ENCODE measurements around the gene SPIRE1.
"Not testable (repeated sequence)": the region's sequence is repeated elsewhere in the genome, so short reads cannot be mapped to it uniquely, and the experiment has no call there.

SPIRE1 gene

DNA sequence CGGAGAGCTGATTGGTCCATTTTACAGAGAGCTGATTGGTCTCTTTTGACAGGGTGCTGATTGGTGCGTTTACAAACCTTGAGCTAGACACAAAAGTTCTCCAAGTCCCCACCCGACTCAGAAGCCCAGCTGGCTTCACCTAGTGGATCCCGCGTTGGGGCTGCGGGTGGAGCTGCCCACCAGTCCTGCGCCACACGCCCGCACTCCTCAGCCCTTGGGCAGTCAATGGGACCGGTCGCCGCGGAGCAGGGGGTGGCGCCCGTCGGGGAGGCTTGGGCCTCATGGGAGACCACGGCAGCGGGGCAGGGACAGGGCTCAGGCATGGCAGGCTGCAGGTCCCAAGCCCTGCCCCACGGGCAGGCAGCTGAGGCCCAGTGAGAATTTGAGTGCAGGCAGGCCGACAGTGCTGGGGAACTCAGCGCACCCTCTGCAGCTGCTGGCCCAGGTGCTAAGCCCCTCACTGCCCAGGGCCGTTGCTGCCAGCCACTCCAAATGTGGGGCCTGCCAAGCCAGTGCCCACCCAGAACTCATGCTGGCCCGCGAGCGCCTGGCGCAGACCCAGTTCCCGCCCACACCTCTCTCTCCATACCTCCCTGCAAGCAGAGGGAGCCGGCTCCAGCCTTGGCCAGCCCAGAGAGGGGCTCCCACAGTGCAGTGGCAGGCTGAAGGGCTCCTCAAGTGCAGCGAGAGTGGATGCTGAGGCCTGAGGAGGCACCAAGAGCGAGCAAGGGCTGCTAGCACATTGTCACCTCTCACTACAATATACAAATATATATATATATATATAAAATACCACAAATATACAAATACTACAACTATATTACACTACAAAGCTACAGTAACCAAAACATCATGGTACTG is 100.7 kb downstream of the SPIRE1 start:
- DNase-seq (ENCODE audit: low read depth in 1 of 2, low spot score in 1 of 2), result no peak

DNA sequence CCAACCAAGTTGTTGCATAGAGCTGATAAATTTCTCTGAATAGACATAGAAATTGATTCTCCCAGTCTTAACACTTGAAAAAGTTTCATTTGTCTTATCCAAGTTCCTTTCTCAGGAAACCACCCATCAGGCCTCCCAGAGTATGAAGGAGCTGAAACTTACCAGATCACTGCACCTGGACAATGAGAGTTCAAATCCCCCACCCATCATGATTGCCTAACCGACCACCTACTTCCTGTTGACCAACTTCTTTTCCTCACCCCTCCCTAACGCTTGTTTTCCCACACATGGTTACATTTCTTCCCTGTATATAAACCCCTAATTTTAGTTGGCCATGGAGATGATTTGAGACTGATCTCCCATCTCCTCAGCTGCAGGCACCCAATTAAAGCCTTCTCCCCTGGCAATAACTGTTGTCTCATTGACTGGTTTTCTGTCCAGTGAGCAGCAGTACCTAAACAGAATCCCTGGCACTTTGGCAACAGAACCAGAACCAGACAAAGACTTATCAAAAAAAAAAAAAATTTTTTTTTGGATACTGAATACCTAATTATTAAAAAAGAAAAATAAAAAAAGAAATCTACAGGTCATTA is 103.0 kb downstream of the SPIRE1 start:
- no peak for DNase-seq (ENCODE audit: low read depth in 1 of 2, low spot score in 1 of 2)

DNA sequence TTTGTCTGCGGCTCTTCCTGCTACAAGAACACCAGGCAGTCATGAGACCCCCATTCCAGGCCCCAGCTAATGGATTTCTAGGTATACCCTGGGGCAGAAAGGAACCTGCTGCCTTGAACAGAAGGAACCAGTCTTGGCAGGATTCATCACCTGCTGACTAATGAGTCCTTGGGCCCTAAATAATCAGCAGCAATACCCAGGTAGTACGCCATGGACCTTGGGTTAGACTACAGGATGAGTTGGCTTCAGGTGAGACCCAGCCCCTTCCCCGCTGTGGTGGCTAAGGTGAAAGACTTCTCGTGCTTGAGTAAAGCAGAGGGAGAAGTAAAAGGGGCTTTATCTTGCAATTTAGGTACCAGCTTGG is 105.0 kb downstream of the SPIRE1 start:
- DNase-seq (ENCODE audit: low read depth in 1 of 2, low spot score in 1 of 2), result no peak

DNA sequence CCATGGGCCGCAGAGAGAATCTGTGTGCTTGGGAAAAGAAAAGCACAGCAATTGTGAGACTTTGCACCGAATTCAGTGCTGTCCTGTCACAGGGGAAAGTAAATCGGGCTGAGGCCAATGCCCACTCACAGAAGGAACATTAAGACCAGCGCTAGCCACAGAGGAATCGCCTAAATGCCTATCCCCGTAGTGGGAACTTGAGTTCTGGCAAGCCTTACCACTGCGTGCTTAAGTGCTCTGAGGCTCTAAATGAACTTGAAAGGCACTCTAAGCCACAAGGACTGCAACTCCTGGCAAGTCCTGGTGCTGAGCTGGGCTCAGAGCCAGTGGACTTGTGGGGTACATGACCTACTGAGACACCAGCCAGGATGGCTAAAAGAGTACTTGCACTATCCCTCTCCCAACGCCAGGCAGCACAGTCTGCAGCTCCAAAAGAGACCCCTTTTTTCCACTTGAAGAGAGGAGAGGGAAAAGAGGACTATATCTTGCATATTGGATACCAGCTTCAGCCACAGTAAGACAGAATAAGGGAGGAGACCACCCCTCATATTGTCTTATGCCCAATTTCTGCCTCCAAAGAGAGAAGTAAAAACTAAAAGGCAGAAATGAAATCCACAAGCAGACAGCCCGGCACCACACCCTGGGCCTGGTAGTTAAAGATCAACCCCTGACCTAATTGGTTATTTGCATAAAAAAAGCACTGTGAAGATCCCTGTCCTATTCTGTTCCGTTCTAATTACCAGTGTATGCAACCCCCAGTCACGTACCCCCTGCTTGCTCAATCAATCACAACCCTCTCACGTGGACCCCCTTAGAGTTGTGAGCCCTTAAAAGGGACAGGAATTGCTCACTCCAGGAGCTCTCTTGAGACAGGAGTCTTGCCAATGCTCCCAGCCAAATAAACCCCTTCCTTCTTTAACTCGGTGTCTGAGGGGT is 105.7 kb downstream of the SPIRE1 start:
- DNase-seq (ENCODE audit: low read depth in 1 of 2, low spot score in 1 of 2), result not testable (repeated sequence)

DNA sequence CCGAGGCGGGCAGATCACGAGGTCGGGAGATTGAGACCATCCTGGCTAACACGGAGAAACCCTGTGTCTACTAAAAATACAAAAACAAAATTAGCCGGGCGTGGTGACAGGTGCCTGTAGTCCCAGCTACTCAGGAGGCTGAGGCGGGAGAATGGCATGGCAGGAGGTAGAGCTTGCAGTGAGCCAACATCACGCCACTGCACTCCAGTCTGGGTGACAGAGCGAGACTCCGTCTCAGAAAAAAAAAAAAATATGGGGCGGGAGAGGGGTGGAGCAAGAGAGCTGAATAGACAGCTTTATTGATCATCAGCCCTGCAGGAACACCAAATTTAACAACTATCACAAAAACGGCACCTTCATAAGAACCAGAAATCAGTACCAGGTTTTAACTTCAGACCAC is 106.4 kb downstream of the SPIRE1 start:
- not testable (repeated sequence) for DNase-seq (ENCODE audit: low read depth in 1 of 2, low spot score in 1 of 2)

DNA sequence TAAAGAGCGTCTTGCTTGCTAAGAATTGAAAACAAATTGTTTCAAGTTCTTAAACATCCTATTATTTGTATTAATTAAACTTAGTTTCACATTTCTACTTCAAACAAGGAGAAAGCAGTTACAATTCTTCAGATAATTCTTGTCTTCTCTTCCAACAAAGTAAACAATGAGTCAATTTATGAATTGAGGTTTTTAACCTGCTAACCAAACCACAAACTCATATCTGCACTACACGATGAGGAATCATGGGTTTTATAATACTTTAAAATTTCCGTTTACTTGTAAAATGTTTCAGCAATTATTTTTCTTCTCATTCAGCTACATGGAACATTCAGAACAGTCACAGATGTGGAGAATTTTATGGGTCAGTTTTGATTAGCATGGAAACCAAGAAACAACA is 114.2 kb downstream of the SPIRE1 start:
- no peak for DNase-seq (ENCODE audit: low read depth in 1 of 2, low spot score in 1 of 2)

DNA sequence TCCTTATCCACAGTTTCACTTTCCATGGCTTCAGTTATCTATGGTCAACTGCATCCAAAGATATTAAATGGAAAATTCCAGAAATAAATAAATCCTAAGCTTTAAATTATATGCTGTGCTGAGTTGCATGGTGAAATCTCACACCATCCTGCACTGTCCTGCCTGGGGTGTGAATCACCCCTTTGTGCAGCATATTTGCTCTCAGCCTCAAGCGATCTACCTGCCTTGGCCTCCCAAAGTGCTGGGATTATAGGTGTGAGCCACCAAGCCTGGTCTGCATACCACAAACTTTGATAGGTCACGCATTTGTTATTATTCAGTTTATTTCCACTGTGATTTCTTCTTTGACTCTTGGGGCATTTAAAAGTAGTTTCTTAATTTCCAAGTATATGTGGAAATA is 117.2 kb downstream of the SPIRE1 start:
- no peak for DNase-seq (ENCODE audit: low read depth in 1 of 2, low spot score in 1 of 2)

DNA sequence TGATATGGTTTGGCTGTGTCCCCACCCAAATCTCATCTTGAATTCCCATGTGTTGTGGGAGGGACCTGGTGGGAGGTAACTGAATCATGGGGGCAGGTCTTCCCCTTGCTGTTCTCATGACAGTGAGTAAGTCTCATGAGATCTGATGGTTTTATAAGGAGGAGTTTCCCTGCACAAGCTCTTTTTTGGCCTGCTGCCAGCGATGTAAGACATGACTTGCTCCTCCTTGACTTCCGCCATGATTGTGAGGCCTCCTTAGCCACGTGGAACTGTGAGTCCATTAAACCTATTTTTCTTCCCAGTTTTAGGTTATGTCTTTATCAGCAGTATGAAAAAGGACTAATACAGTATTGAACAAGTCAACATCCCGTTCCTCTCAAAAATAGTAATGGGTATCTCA is 118.7 kb downstream of the SPIRE1 start:
- DNase-seq (ENCODE audit: low read depth in 1 of 2, low spot score in 1 of 2), result not testable (repeated sequence)

DNA sequence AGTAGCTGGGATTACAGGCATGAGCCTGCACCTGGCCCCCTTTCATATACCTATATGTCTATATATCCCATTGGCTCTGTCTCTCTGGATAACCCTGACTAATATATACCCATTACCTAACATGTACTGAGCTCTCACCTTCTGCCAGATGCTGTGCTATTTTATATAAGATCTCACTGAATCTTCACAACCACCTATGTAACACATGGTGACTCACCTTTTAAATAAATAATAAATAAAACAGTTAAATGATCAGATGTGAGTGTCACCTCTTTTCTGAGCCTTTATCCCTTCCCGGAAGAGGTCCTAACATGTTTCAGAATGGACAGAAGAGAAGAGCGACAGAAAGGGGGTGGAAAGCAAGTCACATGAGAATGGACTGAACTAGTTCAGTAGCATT is 123.1 kb downstream of the SPIRE1 start:
- DNase-seq (ENCODE audit: low read depth in 1 of 2, low spot score in 1 of 2), result no peak

DNA sequence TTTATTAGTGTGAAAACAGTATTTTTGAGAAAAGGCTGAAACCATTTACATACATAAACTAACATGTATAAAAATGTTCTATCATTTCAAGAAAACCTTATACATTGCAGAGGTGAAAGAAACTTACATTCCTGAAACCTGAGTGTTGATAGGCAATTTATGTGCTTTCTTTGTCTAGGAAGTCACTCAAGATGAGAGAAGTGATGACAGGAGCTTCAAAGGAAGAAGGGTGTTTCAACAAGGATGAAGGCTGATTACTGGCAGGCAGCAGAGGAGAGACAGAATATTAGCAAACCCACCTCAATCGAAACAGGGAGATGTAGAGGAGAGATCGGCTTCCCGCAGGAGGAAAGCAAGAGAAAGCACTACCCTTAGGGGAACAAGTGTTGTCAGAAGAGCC is 125.2 kb downstream of the SPIRE1 start:
- DNase-seq (ENCODE audit: low read depth in 1 of 2, low spot score in 1 of 2), result no peak

DNA sequence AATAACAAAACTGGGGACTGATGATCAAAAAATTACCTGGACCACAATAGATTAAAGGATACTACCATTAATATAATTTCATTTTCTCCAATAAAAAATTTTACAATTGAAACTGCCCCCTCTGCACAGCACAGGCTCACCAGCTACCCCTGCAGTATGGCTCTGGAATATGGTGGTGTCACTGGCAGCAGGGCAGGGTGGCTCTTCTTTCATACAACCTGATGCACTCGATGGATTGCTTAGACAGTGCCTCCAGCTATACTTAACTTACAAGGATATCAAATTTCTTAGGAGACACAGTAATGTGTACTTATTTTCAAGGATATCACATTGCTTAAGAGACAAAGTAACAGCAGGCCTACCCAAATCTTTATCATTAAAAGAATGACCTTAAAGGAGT is 126.2 kb downstream of the SPIRE1 start:
- DNase-seq (ENCODE audit: low read depth in 1 of 2, low spot score in 1 of 2), result no peak

DNA sequence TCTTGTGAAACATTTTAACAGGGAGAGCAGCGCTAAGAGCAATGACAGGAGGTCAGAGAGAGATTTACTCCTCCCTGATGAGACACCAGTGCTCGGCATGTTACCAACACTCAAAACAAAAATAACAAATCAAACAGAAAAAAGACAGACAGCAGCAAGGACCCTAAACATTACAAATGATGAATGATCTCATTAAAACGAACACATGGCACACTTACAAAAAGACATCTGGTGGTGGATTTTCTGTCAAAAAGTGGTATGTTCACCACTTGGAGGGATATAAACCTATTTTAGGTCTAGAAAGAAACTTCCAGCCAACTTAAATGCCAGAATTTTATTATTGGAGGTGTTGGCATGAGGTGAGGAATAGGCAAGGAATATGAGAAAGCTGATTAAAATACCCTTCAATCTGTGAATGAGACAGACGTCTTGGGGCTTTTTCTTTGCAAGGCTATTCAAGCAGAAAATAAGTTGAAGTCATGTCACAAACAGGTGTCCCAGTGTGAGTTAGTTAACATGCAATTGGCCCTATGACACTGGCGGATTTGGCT is 137.4 kb downstream of the SPIRE1 start:
- DNase-seq (ENCODE audit: low read depth in 1 of 2, low spot score in 1 of 2), result no peak

DNA sequence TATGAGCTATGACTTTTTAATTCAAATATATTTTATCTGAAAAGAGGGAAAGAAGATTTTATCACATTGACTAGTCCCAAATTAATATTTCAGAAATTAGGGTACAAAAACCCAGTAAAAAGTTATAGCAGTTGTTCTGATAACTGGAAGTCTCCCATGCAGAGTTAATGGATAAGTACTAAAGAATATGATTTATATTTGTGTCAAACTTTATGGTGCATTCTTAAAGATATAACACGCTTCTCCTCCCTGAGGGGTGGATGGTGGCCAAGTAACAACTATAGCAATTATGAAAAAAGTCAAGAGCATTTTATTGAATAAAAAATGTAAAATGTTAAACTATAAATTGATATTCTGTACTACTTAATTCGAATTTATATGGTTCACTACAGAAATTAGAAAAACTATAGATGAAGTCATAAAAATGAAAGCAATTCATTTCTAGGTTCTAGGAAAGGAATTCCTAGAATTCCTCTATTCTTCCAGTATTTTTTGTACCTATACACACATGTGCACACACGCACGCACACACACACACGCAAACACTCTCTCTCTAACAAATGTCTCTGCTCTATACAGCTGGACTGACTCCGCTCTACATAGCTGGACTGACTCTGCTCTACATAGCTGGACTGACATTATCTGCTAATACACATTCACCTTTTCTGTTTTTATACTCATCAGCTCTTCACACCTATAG is 138.9 kb downstream of the SPIRE1 start:
- no peak for DNase-seq (ENCODE audit: low read depth in 1 of 2, low spot score in 1 of 2)

DNA sequence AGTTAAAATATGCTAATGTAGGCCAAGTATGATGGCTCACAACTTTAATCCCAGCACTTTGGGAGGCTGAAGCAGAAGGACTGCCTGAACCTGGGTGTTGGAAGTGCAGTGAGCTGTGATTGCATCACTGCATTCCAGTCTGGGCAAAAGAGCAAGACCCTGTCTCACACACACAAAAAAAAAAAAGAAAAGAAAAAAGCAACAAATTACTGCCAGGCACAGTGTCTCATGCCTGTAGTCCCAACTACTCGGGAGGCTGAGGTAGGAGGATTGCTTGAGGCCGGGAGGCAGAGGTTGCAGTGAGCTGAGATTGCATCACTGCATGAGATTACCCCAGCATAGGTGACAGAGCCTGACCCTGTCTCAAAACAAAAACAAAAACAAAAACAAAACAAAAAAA is 139.6 kb downstream of the SPIRE1 start:
- no peak for DNase-seq (ENCODE audit: low read depth in 1 of 2, low spot score in 1 of 2)

DNA sequence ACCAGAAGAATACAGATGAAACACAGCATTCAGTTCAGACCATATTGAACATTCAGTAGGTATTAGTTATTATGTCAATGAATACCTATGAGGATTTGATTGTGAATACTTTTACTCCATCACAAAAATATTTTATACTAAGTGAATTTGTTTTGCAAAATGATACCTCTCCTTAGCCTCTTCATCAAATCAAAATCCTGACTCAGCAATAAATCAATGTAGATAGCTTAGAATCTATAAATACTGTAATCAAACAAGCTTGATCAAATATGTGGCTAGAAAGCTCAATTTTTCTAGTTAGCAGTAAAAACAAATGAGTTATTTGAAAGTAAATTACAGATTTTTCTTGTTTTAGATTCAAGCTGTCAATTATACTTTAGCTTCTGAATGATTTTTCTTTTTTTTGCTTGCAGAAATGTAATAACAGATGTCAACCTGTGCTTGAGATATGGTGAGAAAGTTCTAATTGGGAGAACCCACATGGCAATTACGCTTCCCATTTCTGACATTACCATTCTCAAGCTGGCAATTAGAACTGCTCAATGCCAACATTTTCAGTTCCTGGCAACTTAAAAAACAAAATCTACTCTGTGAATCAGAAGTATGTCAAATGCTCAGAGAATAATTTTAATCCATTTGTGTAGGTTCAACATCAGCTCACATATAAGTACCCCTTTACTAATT is 140.6 kb downstream of the SPIRE1 start:
- no peak for DNase-seq (ENCODE audit: low read depth in 1 of 2, low spot score in 1 of 2)

DNA sequence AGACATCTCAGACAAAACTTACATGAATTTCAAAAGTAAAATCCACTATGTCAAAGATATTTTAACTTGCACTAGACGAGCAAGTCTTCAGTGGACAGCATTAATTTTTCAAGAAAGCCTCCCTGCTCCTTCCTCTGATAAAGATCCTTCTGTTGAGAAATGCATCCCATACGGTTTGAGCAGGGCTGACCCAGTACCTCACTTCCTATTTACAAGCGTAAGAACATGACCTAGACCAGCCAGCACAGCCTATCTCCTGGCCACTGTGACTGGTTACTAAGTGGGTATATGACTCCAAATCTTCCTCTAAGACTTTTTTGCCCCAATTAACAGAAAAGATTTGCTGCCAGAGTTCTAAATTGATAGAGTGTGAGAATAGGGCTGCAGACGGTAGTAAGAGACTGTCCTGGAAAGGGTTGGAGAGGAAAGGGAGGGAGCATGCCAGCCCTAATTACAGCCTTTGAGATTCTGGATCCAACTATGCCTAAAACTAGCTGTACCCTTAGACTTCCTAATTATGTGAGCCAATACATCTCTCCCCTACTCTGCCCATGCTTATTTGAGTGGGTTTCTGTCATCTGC is 141.8 kb downstream of the SPIRE1 start:
- DNase-seq (ENCODE audit: low read depth in 1 of 2, low spot score in 1 of 2), result no peak

DNA sequence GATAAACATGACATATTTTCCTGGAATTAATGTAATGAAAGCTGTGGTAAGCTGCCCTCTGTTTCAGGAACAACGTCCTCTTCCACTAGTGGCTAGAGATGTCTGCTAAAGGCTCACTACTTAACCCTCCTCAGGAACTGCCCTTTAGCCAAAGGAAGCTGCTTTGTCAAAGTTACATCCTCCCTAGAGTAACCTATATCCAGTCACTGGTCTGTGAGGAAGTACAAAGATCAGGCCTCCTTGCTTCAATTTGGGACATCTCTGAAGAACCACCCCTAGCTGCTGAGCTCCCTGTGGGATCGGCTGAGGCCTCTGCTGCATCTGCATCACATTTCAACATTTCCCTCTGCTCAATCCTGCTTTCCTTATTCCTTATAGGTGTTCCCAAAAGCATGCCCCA is 142.4 kb downstream of the SPIRE1 start:
- DNase-seq (ENCODE audit: low read depth in 1 of 2, low spot score in 1 of 2), result no peak

DNA sequence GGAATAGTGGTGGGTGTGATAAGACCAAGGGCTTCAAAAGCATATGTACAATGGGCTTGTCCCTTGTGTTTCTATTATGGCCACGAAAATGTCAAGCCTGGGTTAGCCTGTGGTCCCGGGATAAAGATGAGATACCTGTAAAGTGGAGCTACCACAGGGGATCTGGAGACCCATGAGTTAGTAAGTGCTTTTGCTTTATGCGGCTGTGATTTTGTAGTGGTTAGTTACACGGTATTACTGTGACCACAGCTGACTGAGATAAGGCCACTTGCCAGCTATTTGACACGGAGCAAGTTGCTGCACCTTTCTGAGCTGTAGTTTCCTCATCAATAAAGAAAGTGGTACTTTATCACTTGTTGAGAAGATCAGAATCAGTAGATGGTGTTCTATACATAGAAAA is 150.9 kb downstream of the SPIRE1 start:
- no peak for DNase-seq (ENCODE audit: low read depth in 1 of 2, low spot score in 1 of 2)

DNA sequence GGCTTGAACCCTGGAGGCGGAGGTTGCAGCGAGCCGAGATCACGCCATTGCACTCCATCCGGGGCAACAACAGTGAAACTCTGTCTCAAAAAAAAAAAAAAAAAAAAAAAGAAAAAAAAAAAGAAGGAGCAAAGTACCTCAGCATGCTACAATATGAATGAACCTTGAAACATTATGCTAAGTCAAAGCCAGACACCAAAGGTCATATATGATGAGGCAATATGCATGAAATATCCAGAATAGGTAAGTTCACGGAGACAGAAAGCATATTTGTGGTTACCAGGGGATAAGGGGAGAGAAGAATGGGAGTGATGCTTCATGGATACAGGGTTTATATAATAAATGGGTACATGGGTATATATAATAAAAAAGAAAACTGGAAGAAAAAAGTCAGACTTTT is 156.9 kb downstream of the SPIRE1 start:
- DNase-seq (ENCODE audit: low read depth in 1 of 2, low spot score in 1 of 2), result no peak

DNA sequence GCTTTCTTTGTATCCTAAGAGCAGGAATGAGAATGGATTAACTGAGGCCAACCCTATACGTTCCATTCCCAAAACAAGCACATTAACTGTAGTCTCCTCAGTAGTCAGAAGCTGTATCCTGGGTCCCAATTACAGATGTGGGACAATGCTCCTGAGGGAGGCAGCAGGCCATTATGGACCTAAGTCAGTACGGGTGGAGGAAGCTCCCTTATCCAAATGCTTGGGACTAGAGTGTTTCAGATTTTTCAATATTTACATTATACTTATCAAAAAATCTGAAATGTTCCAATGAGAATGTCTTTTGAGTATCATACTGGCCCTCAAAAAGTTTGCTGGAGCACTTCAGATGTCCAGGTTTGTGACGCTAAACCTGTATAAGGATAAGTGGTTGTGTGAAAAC is 160.1 kb downstream of the SPIRE1 start:
- no peak for DNase-seq (ENCODE audit: low read depth in 1 of 2, low spot score in 1 of 2)

Measured in activated T-helper 1 cell treated with anti-CD3 and anti-CD28 coated beads, Interleukin-2, amount 50 U/mL, for 16 hours (primary cell).